ENCODE data around the gene HEPHL1.

The HEPHL1 gene

DNA sequence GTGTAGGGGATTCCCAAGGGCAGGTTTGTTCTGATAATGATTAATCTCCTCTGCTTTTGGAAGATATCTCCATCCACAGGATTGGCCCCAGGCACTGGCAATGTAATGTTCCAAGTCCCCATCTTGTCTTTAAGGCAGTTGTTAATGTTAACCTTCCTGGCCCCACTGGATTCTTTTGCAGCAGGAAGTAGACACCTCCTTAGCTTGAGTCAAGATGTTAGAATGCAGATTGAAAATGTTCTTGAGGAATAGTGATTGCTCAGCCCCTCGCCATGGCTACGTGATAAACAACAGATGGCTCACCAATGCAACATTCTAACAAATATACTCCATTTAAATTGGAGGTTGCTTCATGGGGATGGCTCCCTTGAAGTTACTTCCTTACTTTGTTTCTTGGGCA is 7.3 kb downstream of the HEPHL1 start:
- TF ChIP-seq, protein P1, sequence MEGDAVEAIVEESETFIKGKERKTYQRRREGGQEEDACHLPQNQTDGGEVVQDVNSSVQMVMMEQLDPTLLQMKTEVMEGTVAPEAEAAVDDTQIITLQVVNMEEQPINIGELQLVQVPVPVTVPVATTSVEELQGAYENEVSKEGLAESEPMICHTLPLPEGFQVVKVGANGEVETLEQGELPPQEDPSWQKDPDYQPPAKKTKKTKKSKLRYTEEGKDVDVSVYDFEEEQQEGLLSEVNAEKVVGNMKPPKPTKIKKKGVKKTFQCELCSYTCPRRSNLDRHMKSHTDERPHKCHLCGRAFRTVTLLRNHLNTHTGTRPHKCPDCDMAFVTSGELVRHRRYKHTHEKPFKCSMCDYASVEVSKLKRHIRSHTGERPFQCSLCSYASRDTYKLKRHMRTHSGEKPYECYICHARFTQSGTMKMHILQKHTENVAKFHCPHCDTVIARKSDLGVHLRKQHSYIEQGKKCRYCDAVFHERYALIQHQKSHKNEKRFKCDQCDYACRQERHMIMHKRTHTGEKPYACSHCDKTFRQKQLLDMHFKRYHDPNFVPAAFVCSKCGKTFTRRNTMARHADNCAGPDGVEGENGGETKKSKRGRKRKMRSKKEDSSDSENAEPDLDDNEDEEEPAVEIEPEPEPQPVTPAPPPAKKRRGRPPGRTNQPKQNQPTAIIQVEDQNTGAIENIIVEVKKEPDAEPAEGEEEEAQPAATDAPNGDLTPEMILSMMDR (IDR thresholded peaks at IDR 0.05), result no peak
- Histone ChIP-seq H3K4me3 (ENCODE audit: low read depth, low read length) (no peak overlapping the region), H3K79me2 (no peaks in the 10 kb centered on the region), H3K27me3 (ENCODE audit: control insufficient read depth, insufficient read depth, low read length) (no peaks in the 10 kb centered on the region), H3K36me3 (ENCODE audit: control insufficient read depth, insufficient read depth, low read length) (no peaks in the 10 kb centered on the region), H3K9ac (no peak overlapping the region), H3K9me3 (ENCODE audit: control insufficient read depth, low read length) (no peaks in the 10 kb centered on the region), H3K4me1 (no peaks in the 10 kb centered on the region), H3K27ac (no peak overlapping the region), H3K4me2 (ENCODE audit: low read length) (no peak overlapping the region), H2AFZ (no peak overlapping the region)

DNA sequence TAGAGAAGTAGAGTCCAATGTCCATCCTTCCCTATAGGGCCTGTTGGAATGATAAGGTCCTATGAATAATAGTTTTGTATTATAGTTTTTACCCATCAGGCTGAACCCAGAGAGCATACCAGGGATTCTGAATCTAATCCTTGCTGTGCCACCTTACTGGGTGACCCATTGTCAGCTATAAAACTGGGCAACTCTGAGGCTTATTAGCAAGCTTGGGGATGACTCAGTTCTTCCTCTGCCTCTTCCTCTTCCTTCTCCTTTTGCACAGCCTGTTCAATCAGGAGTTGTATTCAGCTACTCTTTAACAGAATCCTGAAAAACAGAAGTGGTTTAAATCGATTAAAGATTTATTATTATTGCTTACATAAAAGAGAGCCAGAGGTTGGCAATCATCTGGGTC is 8.9 kb downstream of the HEPHL1 start:
- H3K9ac ChIP-seq, result no peak overlapping the region
- no peaks in the 10 kb centered on the region for H3K36me3 ChIP-seq (ENCODE audit: control insufficient read depth, insufficient read depth, low read length)
- H3K79me2 ChIP-seq, result no peaks in the 10 kb centered on the region
- no peak overlapping the region for H3K27ac ChIP-seq
- no peaks in the 10 kb centered on the region for H3K4me1 ChIP-seq
- no peaks in the 10 kb centered on the region for H3K9me3 ChIP-seq (ENCODE audit: control insufficient read depth, low read length)
- TF ChIP-seq, protein P1 (IDR thresholded peaks at IDR 0.05), result no peak
- H3K4me3 ChIP-seq (ENCODE audit: low read depth, low read length), result no peak overlapping the region
- H3K27me3 ChIP-seq (ENCODE audit: control insufficient read depth, insufficient read depth, low read length), result no peaks in the 10 kb centered on the region
- H3K4me2 ChIP-seq (ENCODE audit: low read length), result no peak overlapping the region
- H2AFZ ChIP-seq, result no peak overlapping the region

DNA sequence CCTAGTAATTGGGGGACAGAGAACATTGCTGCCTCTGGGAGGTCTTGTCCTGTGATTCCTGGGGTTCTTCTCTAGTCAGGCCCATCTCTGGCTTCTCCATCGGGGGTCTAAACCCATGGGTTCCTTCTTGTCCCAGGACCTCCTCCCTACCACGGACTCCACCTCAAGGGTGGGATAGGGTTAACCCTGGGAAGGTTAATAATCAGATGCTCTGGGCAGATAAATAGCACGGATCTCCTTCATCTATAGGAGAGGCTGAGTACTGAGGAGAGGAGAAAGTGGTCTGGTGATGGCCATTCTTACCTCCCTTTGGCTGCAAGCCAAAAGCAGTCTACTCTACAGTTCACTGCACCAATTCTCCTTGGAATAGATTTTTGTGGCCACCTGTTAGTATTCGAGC is 10.5 kb downstream of the HEPHL1 start:
- Histone ChIP-seq H2AFZ (no peak overlapping the region), H3K4me2 (ENCODE audit: low read length) (no peak overlapping the region), H3K36me3 (ENCODE audit: control insufficient read depth, insufficient read depth, low read length) (no peaks in the 10 kb centered on the region), H3K9ac (no peak overlapping the region), H3K79me2 (no peaks in the 10 kb centered on the region), H3K27ac (no peak overlapping the region), H3K9me3 (ENCODE audit: control insufficient read depth, low read length) (no peaks in the 10 kb centered on the region), H3K4me3 (ENCODE audit: low read depth, low read length) (no peak overlapping the region), H3K4me1 (no peaks in the 10 kb centered on the region), H3K27me3 (ENCODE audit: control insufficient read depth, insufficient read depth, low read length) (no peaks in the 10 kb centered on the region)
- TF ChIP-seq, protein P1 (IDR thresholded peaks at IDR 0.05), result no peak

DNA sequence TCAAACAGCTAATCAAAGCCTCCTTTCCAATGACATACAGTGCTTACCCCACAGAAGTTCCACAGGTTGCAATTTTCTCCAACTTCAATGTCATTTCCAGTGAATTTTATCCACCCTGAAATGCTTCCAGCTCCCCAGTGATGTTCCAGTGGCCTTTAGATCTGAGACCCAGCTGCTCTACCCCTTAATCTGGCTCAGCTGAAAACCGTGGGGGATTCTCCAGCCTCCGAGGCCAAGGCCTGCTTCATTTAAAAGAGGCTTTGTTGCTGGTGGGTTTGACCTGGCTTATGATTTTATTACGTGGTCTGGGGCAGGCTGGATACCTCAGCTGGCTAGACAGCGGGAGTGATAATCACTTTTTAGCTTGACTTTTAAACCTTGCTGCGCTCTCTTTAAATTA is 10.9 kb downstream of the HEPHL1 start:
- Histone ChIP-seq H3K9ac (no peak overlapping the region), H3K4me3 (ENCODE audit: low read depth, low read length) (no peak overlapping the region), H3K9me3 (ENCODE audit: control insufficient read depth, low read length) (no peaks in the 10 kb centered on the region), H3K79me2 (no peaks in the 10 kb centered on the region), H3K4me1 (no peaks in the 10 kb centered on the region), H3K36me3 (ENCODE audit: control insufficient read depth, insufficient read depth, low read length) (no peaks in the 10 kb centered on the region), H3K4me2 (ENCODE audit: low read length) (no peak overlapping the region), H2AFZ (no peak overlapping the region), H3K27me3 (ENCODE audit: control insufficient read depth, insufficient read depth, low read length) (no peaks in the 10 kb centered on the region), H3K27ac (no peak overlapping the region)
- TF ChIP-seq, protein P1 (IDR thresholded peaks at IDR 0.05), result no peak

DNA sequence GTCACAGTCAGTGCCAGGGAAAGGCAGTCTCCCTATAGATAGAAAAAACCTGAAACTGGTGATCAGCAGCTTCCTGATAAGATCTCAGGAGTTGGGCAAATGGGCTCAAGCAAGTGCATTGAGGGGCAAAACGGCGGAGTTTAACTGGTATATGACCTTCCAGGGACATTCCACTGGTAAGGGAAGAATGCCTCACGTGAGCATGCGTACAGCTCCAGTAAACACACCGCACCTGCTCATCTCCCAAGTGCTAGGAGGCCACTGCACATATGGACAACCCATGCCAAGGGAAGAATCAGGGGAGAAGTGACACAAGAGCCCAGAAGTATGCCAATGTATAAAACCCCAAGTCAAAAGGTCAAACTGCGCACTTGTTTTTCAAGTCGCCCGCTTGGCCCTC is 11.6 kb downstream of the HEPHL1 start:
- Histone ChIP-seq H3K9ac (no peak overlapping the region), H3K4me3 (ENCODE audit: low read depth, low read length) (no peak overlapping the region), H3K4me1 (no peaks in the 10 kb centered on the region), H3K9me3 (ENCODE audit: control insufficient read depth, low read length) (no peaks in the 10 kb centered on the region), H3K27ac (no peak overlapping the region), H3K4me2 (ENCODE audit: low read length) (no peak overlapping the region), H3K36me3 (ENCODE audit: control insufficient read depth, insufficient read depth, low read length) (no peaks in the 10 kb centered on the region), H3K27me3 (ENCODE audit: control insufficient read depth, insufficient read depth, low read length) (no peaks in the 10 kb centered on the region), H2AFZ (no peak overlapping the region), H3K79me2 (no peaks in the 10 kb centered on the region)
- TF ChIP-seq, protein P1 (IDR thresholded peaks at IDR 0.05), result no peak
